ENCODE data around the gene EXOSC3. TPM values are rescaled to one million over a fixed set of nuclear protein-coding genes. Genes with fewer than 3 reads are reported as not detected.
"Not testable (repeated sequence)": the region's sequence is repeated elsewhere in the genome, so short reads cannot be mapped to it uniquely, and the experiment has no call there.

Gene EXOSC3
- total RNA-seq (2014; rRNA removed; shearing (Covaris generic)), result 71.9 and 82.8 TPM in 2 replicates

GRCh38 chr9:37784616-37785483, at the start of gene EXOSC3:
Gene EXOSC3 (minus strand): TSS chr9:37785064. CDS start chr9:37785044, 20 bp downstream.
- Histone ChIP-seq H3K4me3 (ENCODE audit: insufficient read depth, low read depth, low read length) (peak within 1 kb of the TSS; percentile 94), H3K27me3 (ENCODE audit: control insufficient read depth, insufficient read depth, low read length) (no peaks in the 10 kb centered on the region), H3K36me3 (replicated peaks; ENCODE audit: control insufficient read depth, insufficient read depth, low read length) (peaks cover 22% of the 10 kb centered on the region)
- peak; percentile 87 for DNase-seq

- Histone ChIP-seq H3K4me3 (ENCODE audit: insufficient read depth, low read depth, low read length) (no peak overlapping the region), H3K27me3 (ENCODE audit: control insufficient read depth, insufficient read depth, low read length) (no peaks in the 10 kb centered on the region), H3K36me3 (replicated peaks; ENCODE audit: control insufficient read depth, insufficient read depth, low read length) (no peaks in the 10 kb centered on the region)
- no peak for DNase-seq
These were observed 42.8 kb upstream of the EXOSC3 start for GRCh38 chr9:37827483-37828165.

- not testable (repeated sequence) for H3K27me3 ChIP-seq (ENCODE audit: control insufficient read depth, insufficient read depth, low read length); H3K36me3 ChIP-seq (replicated peaks; ENCODE audit: control insufficient read depth, insufficient read depth, low read length); H3K4me3 ChIP-seq (ENCODE audit: insufficient read depth, low read depth, low read length); DNase-seq
These were observed 40.3 kb upstream of the EXOSC3 start for GRCh38 chr9:37825174-37825573.

GRCh38 chr9:37820142-37820541, 35.3 kb upstream of the EXOSC3 start:
- DNase-seq, result no peak
- Histone ChIP-seq H3K27me3 (ENCODE audit: control insufficient read depth, insufficient read depth, low read length) (no peaks in the 10 kb centered on the region), H3K4me3 (ENCODE audit: insufficient read depth, low read depth, low read length) (no peak overlapping the region), H3K36me3 (replicated peaks; ENCODE audit: control insufficient read depth, insufficient read depth, low read length) (0 out of 2 replicates have a peak, but pooled peaks cover 1% of the 10 kb centered on the region)

GRCh38 chr9:37818849-37819248, 34.0 kb upstream of the EXOSC3 start:
- Histone ChIP-seq H3K4me3 (ENCODE audit: insufficient read depth, low read depth, low read length) (no peak overlapping the region), H3K27me3 (ENCODE audit: control insufficient read depth, insufficient read depth, low read length) (no peaks in the 10 kb centered on the region), H3K36me3 (replicated peaks; ENCODE audit: control insufficient read depth, insufficient read depth, low read length) (0 out of 2 replicates have a peak, but pooled peaks cover 1% of the 10 kb centered on the region)
- DNase-seq, result no peak

- no peak for DNase-seq
- H3K36me3 ChIP-seq (replicated peaks; ENCODE audit: control insufficient read depth, insufficient read depth, low read length), result no peaks in the 10 kb centered on the region
- no peak overlapping the region for H3K4me3 ChIP-seq (ENCODE audit: insufficient read depth, low read depth, low read length)
- no peaks in the 10 kb centered on the region for H3K27me3 ChIP-seq (ENCODE audit: control insufficient read depth, insufficient read depth, low read length)
These were observed 28.0 kb upstream of the EXOSC3 start for GRCh38 chr9:37812773-37813379.

- Histone ChIP-seq H3K4me3 (ENCODE audit: insufficient read depth, low read depth, low read length) (no peak overlapping the region), H3K36me3 (replicated peaks; ENCODE audit: control insufficient read depth, insufficient read depth, low read length) (no peaks in the 10 kb centered on the region), H3K27me3 (ENCODE audit: control insufficient read depth, insufficient read depth, low read length) (no peaks in the 10 kb centered on the region)
- no peak for DNase-seq
These were observed 27.1 kb upstream of the EXOSC3 start for GRCh38 chr9:37811906-37812476.

- not testable (repeated sequence) for DNase-seq; H3K36me3 ChIP-seq (replicated peaks; ENCODE audit: control insufficient read depth, insufficient read depth, low read length); H3K27me3 ChIP-seq (ENCODE audit: control insufficient read depth, insufficient read depth, low read length); H3K4me3 ChIP-seq (ENCODE audit: insufficient read depth, low read depth, low read length)
These were observed 24.8 kb upstream of the EXOSC3 start for GRCh38 chr9:37809676-37810075.

GRCh38 chr9:37806271-37806670, 21.4 kb upstream of the EXOSC3 start:
- H3K4me3 ChIP-seq (ENCODE audit: insufficient read depth, low read depth, low read length), result no peak overlapping the region
- no peaks in the 10 kb centered on the region for H3K27me3 ChIP-seq (ENCODE audit: control insufficient read depth, insufficient read depth, low read length)
- no peak for DNase-seq
- H3K36me3 ChIP-seq (replicated peaks; ENCODE audit: control insufficient read depth, insufficient read depth, low read length), result no peaks in the 10 kb centered on the region

GRCh38 chr9:37801959-37802711, 17.3 kb upstream of the EXOSC3 start:
- Histone ChIP-seq H3K4me3 (ENCODE audit: insufficient read depth, low read depth, low read length) (peak overlapping the region; percentile 92), H3K36me3 (replicated peaks; ENCODE audit: control insufficient read depth, insufficient read depth, low read length) (no peaks in the 10 kb centered on the region), H3K27me3 (ENCODE audit: control insufficient read depth, insufficient read depth, low read length) (no peaks in the 10 kb centered on the region)
- DNase-seq, result no peak

GRCh38 chr9:37801287-37801850, 16.5 kb upstream of the EXOSC3 start:
- Histone ChIP-seq H3K4me3 (ENCODE audit: insufficient read depth, low read depth, low read length) (peak overlapping the region; percentile 92), H3K27me3 (ENCODE audit: control insufficient read depth, insufficient read depth, low read length) (no peaks in the 10 kb centered on the region), H3K36me3 (replicated peaks; ENCODE audit: control insufficient read depth, insufficient read depth, low read length) (no peaks in the 10 kb centered on the region)
- DNase-seq, result peak; percentile 58

- H3K27me3 ChIP-seq (ENCODE audit: control insufficient read depth, insufficient read depth, low read length), result no peaks in the 10 kb centered on the region
- no peaks in the 10 kb centered on the region for H3K36me3 ChIP-seq (replicated peaks; ENCODE audit: control insufficient read depth, insufficient read depth, low read length)
- H3K4me3 ChIP-seq (ENCODE audit: insufficient read depth, low read depth, low read length), result peak within 1 kb of the TSS; percentile 92
- peak; percentile 93 for DNase-seq
These were observed 15.9 kb upstream of the EXOSC3 start, which contains the start of gene DCAF10 for GRCh38 chr9:37800631-37801286. Gene DCAF10 (plus strand): TSS chr9:37800797. CDS start chr9:37800867, 70 bp downstream.

- no peak for DNase-seq
- H3K36me3 ChIP-seq (replicated peaks; ENCODE audit: control insufficient read depth, insufficient read depth, low read length), result no peaks in the 10 kb centered on the region
- no peaks in the 10 kb centered on the region for H3K27me3 ChIP-seq (ENCODE audit: control insufficient read depth, insufficient read depth, low read length)
- no peak overlapping the region for H3K4me3 ChIP-seq (ENCODE audit: insufficient read depth, low read depth, low read length)
These were observed 13.8 kb upstream of the EXOSC3 start for GRCh38 chr9:37798677-37799076.
